Measurements from ENCODE around the gene SLC35E1. TPM values are rescaled to one million over a fixed set of nuclear protein-coding genes. Genes with fewer than 3 reads are reported as not detected.

The SLC35E1 gene
- total RNA-seq (2021) (27.5 to 28.5 TPM (median 28.0 TPM) in 3 replicates), Bru-seq, nascent RNA (percentile 77 among the genes with signal in this experiment)
- long read RNA-seq, experiment 1, full-length matches to known transcripts: 80 of 87 reads
- long read RNA-seq, experiment 1, partial matches to known transcripts: 0 of 87 reads
- long read RNA-seq, experiment 1, other reads (novel, unspliced or antisense): 7 of 87 reads
- long read RNA-seq, experiment 2, full-length matches to known transcripts: 2 of 20 reads
- long read RNA-seq, experiment 2, partial matches to known transcripts: 1 of 20 reads
- long read RNA-seq, experiment 2, other reads (novel, unspliced or antisense): 17 of 20 reads
- long read RNA-seq, experiment 3, partial matches to known transcripts: 0 of 1 reads
- long read RNA-seq, experiment 3, other reads (novel, unspliced or antisense): 1 of 1 reads

DNA sequence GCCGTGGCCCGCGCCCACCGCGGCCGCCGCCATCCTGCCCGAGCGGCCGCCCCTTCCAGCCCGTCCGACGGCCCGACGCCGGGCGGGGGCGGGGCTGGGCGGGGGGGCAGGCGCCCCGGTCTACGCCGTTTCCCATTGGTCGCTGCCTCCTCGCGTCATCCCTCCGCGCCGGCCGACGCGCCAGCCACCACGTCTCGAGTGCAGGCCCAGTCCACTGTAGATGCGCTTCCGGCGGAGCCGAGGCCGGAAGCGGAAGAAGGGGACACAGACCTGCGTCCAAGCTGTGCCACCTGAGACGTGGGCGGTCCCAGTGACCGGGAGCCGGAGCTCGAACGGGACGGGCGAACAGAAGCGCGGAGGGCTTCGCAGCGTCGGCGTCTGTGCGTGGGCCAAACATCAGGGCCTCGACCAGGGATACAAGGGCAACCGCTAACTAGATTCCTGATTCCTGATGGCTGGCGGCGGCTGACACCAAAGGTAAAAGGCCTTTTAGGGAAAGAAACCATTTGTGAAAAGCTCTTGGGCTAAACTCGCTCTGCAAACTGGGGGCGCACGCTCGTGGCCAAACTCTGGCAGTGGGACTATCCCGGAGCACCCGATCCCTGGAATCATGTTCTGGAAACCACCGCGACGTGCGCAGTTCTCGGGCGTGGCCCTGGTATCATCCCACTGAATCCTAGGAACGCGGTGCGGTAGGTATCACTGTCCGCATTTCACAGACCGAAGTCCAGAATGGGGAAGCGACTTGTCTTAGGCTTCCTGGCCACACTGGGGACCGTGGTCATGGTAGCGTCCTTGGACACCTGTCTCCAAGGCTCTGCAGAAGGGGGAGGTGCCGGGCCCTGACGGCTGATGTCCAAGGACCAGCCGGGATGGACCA, at the start of gene SLC35E1:
Gene SLC35E1 (minus strand): TSS at position 84 of the 880 bp plus-strand sequence. CDS start 51 bp downstream, at position 33.
- Mint-ChIP-seq H3K4me1 (peaks cover 16% of the 10 kb centered on the region), H3K4me3 (peak within 1 kb of the TSS; percentile 99), H3K27me3 (ENCODE audit: low read depth) (no peaks in the 10 kb centered on the region), H3K36me3 (peaks cover 19% of the 10 kb centered on the region), H3K27ac (peak within 1 kb of the TSS; percentile 99), H3K9me3 (no peaks in the 10 kb centered on the region)
- ATAC-seq (peak; percentile 94), DNase-seq (ENCODE audit: low spot score) (peak; percentile 95)
- CTCF ChIA-PET: interaction anchor here (1.0 to 2.3 kb wide), 4 partner anchors 12 to 186 kb away, joined by 3 to 7 read pairs (median 4); no protein-coding TSS in a partner anchor
- POLR2A ChIA-PET: interaction anchor here (0.5 to 1.7 kb wide), 3 partner anchors 12 to 237 kb away, joined by 3 to 6 read pairs (median 3); no protein-coding TSS in a partner anchor
- TF ChIP-seq, protein P1, sequence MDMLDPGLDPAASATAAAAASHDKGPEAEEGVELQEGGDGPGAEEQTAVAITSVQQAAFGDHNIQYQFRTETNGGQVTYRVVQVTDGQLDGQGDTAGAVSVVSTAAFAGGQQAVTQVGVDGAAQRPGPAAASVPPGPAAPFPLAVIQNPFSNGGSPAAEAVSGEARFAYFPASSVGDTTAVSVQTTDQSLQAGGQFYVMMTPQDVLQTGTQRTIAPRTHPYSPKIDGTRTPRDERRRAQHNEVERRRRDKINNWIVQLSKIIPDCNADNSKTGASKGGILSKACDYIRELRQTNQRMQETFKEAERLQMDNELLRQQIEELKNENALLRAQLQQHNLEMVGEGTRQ (CRISPR knock-in tag; IDR thresholded peaks at IDR 0.05): peak; percentile 65
- TF ChIP-seq, protein P2, sequence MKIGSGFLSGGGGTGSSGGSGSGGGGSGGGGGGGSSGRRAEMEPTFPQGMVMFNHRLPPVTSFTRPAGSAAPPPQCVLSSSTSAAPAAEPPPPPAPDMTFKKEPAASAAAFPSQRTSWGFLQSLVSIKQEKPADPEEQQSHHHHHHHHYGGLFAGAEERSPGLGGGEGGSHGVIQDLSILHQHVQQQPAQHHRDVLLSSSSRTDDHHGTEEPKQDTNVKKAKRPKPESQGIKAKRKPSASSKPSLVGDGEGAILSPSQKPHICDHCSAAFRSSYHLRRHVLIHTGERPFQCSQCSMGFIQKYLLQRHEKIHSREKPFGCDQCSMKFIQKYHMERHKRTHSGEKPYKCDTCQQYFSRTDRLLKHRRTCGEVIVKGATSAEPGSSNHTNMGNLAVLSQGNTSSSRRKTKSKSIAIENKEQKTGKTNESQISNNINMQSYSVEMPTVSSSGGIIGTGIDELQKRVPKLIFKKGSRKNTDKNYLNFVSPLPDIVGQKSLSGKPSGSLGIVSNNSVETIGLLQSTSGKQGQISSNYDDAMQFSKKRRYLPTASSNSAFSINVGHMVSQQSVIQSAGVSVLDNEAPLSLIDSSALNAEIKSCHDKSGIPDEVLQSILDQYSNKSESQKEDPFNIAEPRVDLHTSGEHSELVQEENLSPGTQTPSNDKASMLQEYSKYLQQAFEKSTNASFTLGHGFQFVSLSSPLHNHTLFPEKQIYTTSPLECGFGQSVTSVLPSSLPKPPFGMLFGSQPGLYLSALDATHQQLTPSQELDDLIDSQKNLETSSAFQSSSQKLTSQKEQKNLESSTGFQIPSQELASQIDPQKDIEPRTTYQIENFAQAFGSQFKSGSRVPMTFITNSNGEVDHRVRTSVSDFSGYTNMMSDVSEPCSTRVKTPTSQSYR (CRISPR knock-in tag; IDR thresholded peaks at IDR 0.05): no peak
- TF ChIP-seq, protein P3, sequence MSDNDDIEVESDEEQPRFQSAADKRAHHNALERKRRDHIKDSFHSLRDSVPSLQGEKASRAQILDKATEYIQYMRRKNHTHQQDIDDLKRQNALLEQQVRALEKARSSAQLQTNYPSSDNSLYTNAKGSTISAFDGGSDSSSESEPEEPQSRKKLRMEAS (CRISPR knock-in tag; IDR thresholded peaks at IDR 0.05): peak; percentile 28; the same call in 1 of the 2 replicates
- TF ChIP-seq, protein P4, sequence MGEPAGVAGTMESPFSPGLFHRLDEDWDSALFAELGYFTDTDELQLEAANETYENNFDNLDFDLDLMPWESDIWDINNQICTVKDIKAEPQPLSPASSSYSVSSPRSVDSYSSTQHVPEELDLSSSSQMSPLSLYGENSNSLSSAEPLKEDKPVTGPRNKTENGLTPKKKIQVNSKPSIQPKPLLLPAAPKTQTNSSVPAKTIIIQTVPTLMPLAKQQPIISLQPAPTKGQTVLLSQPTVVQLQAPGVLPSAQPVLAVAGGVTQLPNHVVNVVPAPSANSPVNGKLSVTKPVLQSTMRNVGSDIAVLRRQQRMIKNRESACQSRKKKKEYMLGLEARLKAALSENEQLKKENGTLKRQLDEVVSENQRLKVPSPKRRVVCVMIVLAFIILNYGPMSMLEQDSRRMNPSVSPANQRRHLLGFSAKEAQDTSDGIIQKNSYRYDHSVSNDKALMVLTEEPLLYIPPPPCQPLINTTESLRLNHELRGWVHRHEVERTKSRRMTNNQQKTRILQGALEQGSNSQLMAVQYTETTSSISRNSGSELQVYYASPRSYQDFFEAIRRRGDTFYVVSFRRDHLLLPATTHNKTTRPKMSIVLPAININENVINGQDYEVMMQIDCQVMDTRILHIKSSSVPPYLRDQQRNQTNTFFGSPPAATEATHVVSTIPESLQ (CRISPR knock-in tag; IDR thresholded peaks at IDR 0.05): 0 out of 2 replicates have a peak, but pooled peaks have one; percentile 30
- TF ChIP-seq MYBL2 (CRISPR knock-in tag; IDR thresholded peaks at IDR 0.05) (peak; percentile 75; the same call in 1 of the 2 replicates), GABPB1 (CRISPR knock-in tag; IDR thresholded peaks at IDR 0.05) (peak; percentile 64; the same call in 1 of the 2 replicates), KAT7 (CRISPR knock-in tag; IDR thresholded peaks at IDR 0.05; ENCODE audit: borderline replicate concordance) (no peak; the same call in 1 of the 2 replicates), ETV6 (CRISPR knock-in tag; IDR thresholded peaks at IDR 0.05) (peak; percentile 86; the same call in 1 of the 2 replicates), FOXP1 (CRISPR knock-in tag; IDR thresholded peaks at IDR 0.05; ENCODE audit: borderline replicate concordance) (peak; percentile 64), ZBTB21 (CRISPR knock-in tag; IDR thresholded peaks at IDR 0.05; ENCODE audit: borderline replicate concordance) (peak; percentile 79), CREM (CRISPR knock-in tag; IDR thresholded peaks at IDR 0.05) (peak; percentile 97), NFYB (CRISPR knock-in tag; conservative IDR thresholded peaks at IDR 0.05; ENCODE audit: low read depth) (peak; percentile 70), SP1 (CRISPR knock-in tag; conservative IDR thresholded peaks at IDR 0.05) (peak; percentile 97), FOXK1 (CRISPR knock-in tag; IDR thresholded peaks at IDR 0.05) (peak; percentile 95), ZNF671 (CRISPR knock-in tag; IDR thresholded peaks at IDR 0.05) (no peak), CREB1 (CRISPR knock-in tag; IDR thresholded peaks at IDR 0.05) (no peak; the same call in 1 of the 2 replicates), HMGA2 (CRISPR knock-in tag; IDR thresholded peaks at IDR 0.05) (0 out of 2 replicates have a peak, but pooled peaks have one; percentile 10), ZNF396 (CRISPR knock-in tag; IDR thresholded peaks at IDR 0.05; ENCODE audit: borderline replicate concordance) (no peak), ATF1 (CRISPR knock-in tag; IDR thresholded peaks at IDR 0.05) (peak; percentile 37; the same call in 1 of the 2 replicates), ZNF423 (CRISPR knock-in tag; IDR thresholded peaks at IDR 0.05) (no peak), JUN (CRISPR knock-in tag; IDR thresholded peaks at IDR 0.05) (no peak), ZNF121 (CRISPR knock-in tag; IDR thresholded peaks at IDR 0.05) (no peak)
- TF ChIP-seq, protein P5, sequence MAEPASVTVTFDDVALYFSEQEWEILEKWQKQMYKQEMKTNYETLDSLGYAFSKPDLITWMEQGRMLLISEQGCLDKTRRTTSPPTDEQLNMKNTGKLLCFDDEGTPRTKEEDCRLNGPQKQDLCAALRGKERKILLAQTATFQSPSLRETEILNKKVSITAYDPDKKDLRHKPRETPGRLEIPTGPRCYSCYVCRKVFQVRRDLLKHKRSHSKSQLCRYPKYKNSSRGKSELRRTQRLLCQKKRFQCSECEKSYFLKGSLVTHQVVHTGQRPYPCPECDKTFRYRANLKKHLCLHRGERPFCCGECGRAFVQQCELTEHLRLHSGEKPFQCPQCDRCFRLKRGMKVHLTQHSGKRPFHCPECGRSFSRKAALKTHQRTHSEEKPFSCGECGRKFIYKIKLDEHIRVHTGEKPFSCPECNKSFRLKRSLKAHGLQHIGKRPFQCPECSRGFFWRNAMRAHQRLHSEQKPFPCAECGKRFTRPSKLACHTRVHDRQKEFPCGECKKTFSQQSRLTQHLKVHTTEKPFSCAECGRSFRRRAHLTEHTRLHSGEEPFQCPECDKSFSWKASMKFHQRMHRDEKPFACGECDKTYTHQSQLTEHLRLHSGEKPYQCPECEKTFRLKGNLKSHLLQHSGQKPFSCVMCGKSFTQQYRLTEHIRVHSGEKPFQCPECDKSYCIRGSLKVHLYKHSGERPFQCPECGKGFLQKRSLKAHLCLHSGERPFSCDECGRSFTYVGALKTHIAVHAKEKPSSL (CRISPR knock-in tag; conservative IDR thresholded peaks at IDR 0.05): no peak
- TF ChIP-seq, protein P6, sequence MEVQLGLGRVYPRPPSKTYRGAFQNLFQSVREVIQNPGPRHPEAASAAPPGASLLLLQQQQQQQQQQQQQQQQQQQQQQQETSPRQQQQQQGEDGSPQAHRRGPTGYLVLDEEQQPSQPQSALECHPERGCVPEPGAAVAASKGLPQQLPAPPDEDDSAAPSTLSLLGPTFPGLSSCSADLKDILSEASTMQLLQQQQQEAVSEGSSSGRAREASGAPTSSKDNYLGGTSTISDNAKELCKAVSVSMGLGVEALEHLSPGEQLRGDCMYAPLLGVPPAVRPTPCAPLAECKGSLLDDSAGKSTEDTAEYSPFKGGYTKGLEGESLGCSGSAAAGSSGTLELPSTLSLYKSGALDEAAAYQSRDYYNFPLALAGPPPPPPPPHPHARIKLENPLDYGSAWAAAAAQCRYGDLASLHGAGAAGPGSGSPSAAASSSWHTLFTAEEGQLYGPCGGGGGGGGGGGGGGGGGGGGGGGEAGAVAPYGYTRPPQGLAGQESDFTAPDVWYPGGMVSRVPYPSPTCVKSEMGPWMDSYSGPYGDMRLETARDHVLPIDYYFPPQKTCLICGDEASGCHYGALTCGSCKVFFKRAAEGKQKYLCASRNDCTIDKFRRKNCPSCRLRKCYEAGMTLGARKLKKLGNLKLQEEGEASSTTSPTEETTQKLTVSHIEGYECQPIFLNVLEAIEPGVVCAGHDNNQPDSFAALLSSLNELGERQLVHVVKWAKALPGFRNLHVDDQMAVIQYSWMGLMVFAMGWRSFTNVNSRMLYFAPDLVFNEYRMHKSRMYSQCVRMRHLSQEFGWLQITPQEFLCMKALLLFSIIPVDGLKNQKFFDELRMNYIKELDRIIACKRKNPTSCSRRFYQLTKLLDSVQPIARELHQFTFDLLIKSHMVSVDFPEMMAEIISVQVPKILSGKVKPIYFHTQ (CRISPR knock-in tag; IDR thresholded peaks at IDR 0.05): no peak
